HCT116 (cell line): ENCODE measurements around the gene HUWE1. TPM values are rescaled to one million over a fixed set of nuclear protein-coding genes. Genes with fewer than 3 reads are reported as not detected.

Source experiments
- ATAC-seq: fragments of 200-7000 bp; cut with Tn5 transposase; 2 replicates; pipeline ENCODE4 v1.9.1; 2020; ENCODE audit warnings: mild to moderate bottlenecking, moderate library complexity
- BruUV-seq: library from RNA; stranded (reverse); fragments of 400-500 nt; replicated peaks from 2 replicates; lab custom pipeline; 2021; lab: Mats Ljungman, UMichigan
- CTCF ChIA-PET: fragments of 300-600 bp; sonication (Branson Sonifier 250); formaldehyde crosslinking; loops from one replicate; lab custom pipeline; 2021; ENCODE audit warnings: antibody characterized with exemption; lab: Charles Lee
- POLR2A ChIA-PET: fragments of 300-600, 350-600 bp; sonication (Branson Sonifier 250); formaldehyde crosslinking; loops from one replicate; lab custom pipeline; 2021; ENCODE audit warnings: antibody characterized with exemption; lab: Charles Lee
- RAD21 ChIA-PET, 2 experiments: fragments of 300-600 bp; sonication (Branson Sonifier 250); formaldehyde crosslinking; loops; one replicate each; lab custom pipeline; 2023; ENCODE audit warnings: low total read pairs in 2 of 2; ENCODE audit not compliant: uncharacterized antibody in 2 of 2, unreplicated experiment in 2 of 2, low non-redundant PET in 1 of 2; lab: Charles Lee
- DNase-seq: peaks from one replicate; pipeline ENCODE4 v3.0.0-alpha.2; 2010; ENCODE audit warnings: low read depth, low spot score
- H2AFZ ChIP-seq: fragments of 200-600 bp; shearing (Covaris generic), sonication (generic); 2 replicates; pipeline ENCODE4 v1.6.1; 2017; ENCODE audit warnings: low read depth, mixed run types, mixed read lengths, antibody characterized with exemption, low read length; ENCODE audit not compliant: poor library complexity, severe bottlenecking
- H3K27ac ChIP-seq: 2 replicates; pipeline ENCODE4 v1.5.1; 2012; ENCODE audit warnings: low read depth, low read length
- H3K27me3 ChIP-seq: fragments of 200-600 bp; sonication (generic); 2 replicates; pipeline ENCODE4 v1.6.1; 2016; ENCODE audit warnings: mixed run types, low read length, mixed read lengths; ENCODE audit not compliant: insufficient read depth
- H3K36me3 ChIP-seq, 2 experiments: fragments of 200-500 bp in 1 of 2; fragments of 200-600 bp in 1 of 2; sonication (Bioruptor generic) in 1 of 2; sonication (generic) in 1 of 2; 2 replicates each; pipeline versions ENCODE4 v1.5.1 to v1.6.1; 2014 to 2016; ENCODE audit warnings: low read length in 2 of 2, inconsistent platforms in 1 of 2, mixed read lengths in 1 of 2, mixed run types in 1 of 2; ENCODE audit not compliant: insufficient read depth in 2 of 2, control insufficient read depth in 1 of 2
- H3K4me1 ChIP-seq, 2 experiments: fragments of 200-600 bp in 1 of 2; sonication (generic) in 1 of 2; 2 replicates each; pipeline versions ENCODE4 v1.5.1 to v1.6.1; 2012 to 2017; ENCODE audit warnings: low read length in 2 of 2, inconsistent platforms in 1 of 2, mild to moderate bottlenecking in 1 of 2, mixed read lengths in 1 of 2, mixed run types in 1 of 2, moderate library complexity in 1 of 2; ENCODE audit not compliant: insufficient read depth in 2 of 2, control insufficient read depth in 1 of 2
- H3K4me2 ChIP-seq: fragments of 200-600 bp; sonication (generic); 2 replicates; pipeline ENCODE4 v1.6.1; 2017; ENCODE audit warnings: mixed run types, low read length, mixed read lengths
- H3K4me3 ChIP-seq, 2 experiments: fragments of 200-600 bp in 1 of 2; sonication (generic) in 1 of 2; replicated peaks in 1 of 2; 2 replicates each; pipeline ENCODE4 v1.5.1; 2011 to 2016; ENCODE audit warnings: low read length in 2 of 2, control low read depth in 1 of 2, low read depth in 1 of 2, mild to moderate bottlenecking in 1 of 2, mixed read lengths in 1 of 2, mixed run types in 1 of 2
- H3K79me2 ChIP-seq: fragments of 200-600 bp; sonication (generic); 2 replicates; pipeline ENCODE4 v1.6.1; 2017; ENCODE audit warnings: mild to moderate bottlenecking, mixed run types, low read length, moderate library complexity, mixed read lengths; ENCODE audit not compliant: insufficient read depth
- H3K9ac ChIP-seq: fragments of 200-600 bp; sonication (generic); 2 replicates; pipeline ENCODE4 v1.6.1; 2016; ENCODE audit warnings: low read length, mixed read lengths
- H3K9me2 ChIP-seq: fragments of 200-600 bp; sonication (generic), shearing (Covaris generic); 2 replicates; pipeline ENCODE4 v1.6.1; 2017; ENCODE audit warnings: mixed run types, mild to moderate bottlenecking, moderate library complexity; ENCODE audit not compliant: insufficient read depth
- H3K9me3 ChIP-seq, 2 experiments: fragments of 200-500 bp in 1 of 2; fragments of 200-600 bp in 1 of 2; sonication (Bioruptor generic) in 1 of 2; sonication (generic) in 1 of 2; 2 replicates each; pipeline ENCODE4 v1.6.1; 2014 to 2017; ENCODE audit warnings: low read length in 2 of 2, mixed read lengths in 2 of 2, inconsistent platforms in 1 of 2, low read depth in 1 of 2, mild to moderate bottlenecking in 1 of 2, mixed run types in 1 of 2, moderate library complexity in 1 of 2; ENCODE audit not compliant: control insufficient read depth in 1 of 2, insufficient read depth in 1 of 2
- H4K20me1 ChIP-seq: fragments of 200-600 bp; sonication (generic), shearing (Covaris generic); 2 replicates; pipeline ENCODE4 v1.6.1; 2017; ENCODE audit warnings: mixed run types, mild to moderate bottlenecking, moderate library complexity; ENCODE audit not compliant: insufficient read depth
- ATF3 ChIP-seq: IDR thresholded peaks from 2 replicates; pipeline ENCODE4 v1.6.1; 2012
- EZH2phosphoT487 ChIP-seq: fragments of 200-600 bp; IDR thresholded peaks from 2 replicates; pipeline ENCODE4 v1.6.1; 2018; ENCODE audit warnings: antibody characterized with exemption, borderline replicate concordance
- JUND ChIP-seq: IDR thresholded peaks from 2 replicates; pipeline ENCODE4 v1.6.1; 2012
- RAD21 ChIP-seq: IDR thresholded peaks from 2 replicates; pipeline ENCODE4 v1.6.1; 2012; ENCODE audit warnings: low read depth, mild to moderate bottlenecking
- REST ChIP-seq: IDR thresholded peaks from 2 replicates; pipeline ENCODE4 v1.6.1; 2012; ENCODE audit warnings: low read depth
- SIN3A ChIP-seq: IDR thresholded peaks from 2 replicates; pipeline ENCODE4 v1.6.1; 2012; ENCODE audit warnings: low read depth
- SP1 ChIP-seq: IDR thresholded peaks from 2 replicates; pipeline ENCODE4 v1.6.1; 2012; ENCODE audit warnings: low read depth
- YY1 ChIP-seq: IDR thresholded peaks from 2 replicates; pipeline ENCODE4 v1.6.1; 2011; ENCODE audit warnings: low read length, low read depth, moderate library complexity, mild to moderate bottlenecking; ENCODE audit not compliant: insufficient replicate concordance; ENCODE audit errors: extremely low read depth
- ZFX ChIP-seq: fragments of 450-650 bp; IDR thresholded peaks from 2 replicates; pipeline ENCODE4 v1.6.1; 2017
- ZNF274 ChIP-seq: fragments of 200-500 bp; sonication (Bioruptor generic); IDR thresholded peaks from 2 replicates; pipeline ENCODE4 v1.6.1; 2014; ENCODE audit warnings: mild to moderate bottlenecking, low read depth, low read length, inconsistent platforms
- intact Hi-C: fragments of 100-400 bp; cut with micrococcal nuclease; formaldehyde crosslinking; loops from 2 replicates; pipeline ENCODE4 v1.10.0; 2022
- total RNA-seq: library from RNA; stranded (reverse); gene quantifications from one replicate; pipeline ENCODE4 v1.2.1, GENCODE V29; 2021; ENCODE audit not compliant: unreplicated experiment

Gene HUWE1
- total RNA-seq, 1 experiment from 2014 or later: 197 TPM

GRCh38 chrX:53584891-53585290 lies 101.6 kb downstream of the HUWE1 start (continued):
- no peak for TF ChIP-seq REST
- no peak for TF ChIP-seq SP1
- TF ChIP-seq SIN3A: no peak
- no peak for TF ChIP-seq ATF3
- TF ChIP-seq EZH2phosphoT487: no peak

- H3K4me1 ChIP-seq: no peaks in the 10 kb centered on the region
- ChIA-PET RAD21 (no interaction called here), CTCF (no interaction called here), POLR2A (no interaction called here)
- H4K20me1 ChIP-seq: no peaks in the 10 kb centered on the region
- no peak overlapping the region for H3K27ac ChIP-seq
- H3K4me2 ChIP-seq: no peak overlapping the region
- ATAC-seq (no peak), DNase-seq (no peak)
- intact Hi-C loops: no loop called here
- H3K9ac ChIP-seq: no peak overlapping the region
- H3K27me3 ChIP-seq: no peaks in the 10 kb centered on the region
- no peaks in the 10 kb centered on the region for H3K9me3 ChIP-seq
- no peaks in the 10 kb centered on the region for H3K9me2 ChIP-seq
- H3K79me2 ChIP-seq: peaks cover 12% of the 10 kb centered on the region
- no TSS peak for BruUV-seq
- H3K36me3 ChIP-seq: peaks cover 43 to 49% of the 10 kb centered on the region in 2 experiments; a peak in 3 of 4 replicates
- H2AFZ ChIP-seq: no peak overlapping the region
- no peak overlapping the region for H3K4me3 ChIP-seq
- TF ChIP-seq JUND (no peak), ZFX (no peak), ZNF274 (no peak), RAD21 (no peak), YY1 (no peak), SP1 (no peak), ATF3 (no peak)
Observed at GRCh38 chrX:53583571-53583970, 102.9 kb downstream of the HUWE1 start.
